MCF 10A (cell line): Measurements from ENCODE around the gene GAR1. TPM values are rescaled to one million over a fixed set of nuclear protein-coding genes. Genes with fewer than 3 reads are reported as not detected.

Experiments used
- BruUV-seq: library from RNA; stranded (reverse); fragments of 400-500 nt; replicated peaks from 2 replicates; lab custom pipeline; 2021; lab: Mats Ljungman, UMichigan
- CTCF ChIA-PET: fragments of 300-600 bp; sonication (Branson Sonifier 250); formaldehyde crosslinking; extraction: SDS; loops from one replicate; lab custom pipeline; 2021; ENCODE audit warnings: antibody characterized with exemption, inconsistent platforms; lab: Yijun Ruan, JAX
- POLR2A ChIA-PET: fragments of 300-600, 350-650 bp; sonication (Branson Sonifier 250); formaldehyde crosslinking; extraction: SDS; loops from one replicate; lab custom pipeline; 2020; ENCODE audit warnings: antibody characterized with exemption, inconsistent platforms; lab: Yijun Ruan, JAX
- DNase-seq: peaks from one replicate; pipeline ENCODE4 v3.0.0-alpha.2; 2018; ENCODE audit not compliant: unreplicated experiment
- H3K27ac Mint-ChIP-seq: one replicate; pipeline ENCODE4 v1.8.0; 2022; ENCODE audit warnings: mild to moderate bottlenecking, low read depth, mixed read lengths; ENCODE audit not compliant: unreplicated experiment
- H3K27me3 Mint-ChIP-seq: one replicate; pipeline ENCODE4 v1.8.0; 2022; ENCODE audit warnings: mixed read lengths; ENCODE audit not compliant: insufficient read depth, unreplicated experiment
- H3K36me3 Mint-ChIP-seq: one replicate; pipeline ENCODE4 v1.8.0; 2022; ENCODE audit warnings: mild to moderate bottlenecking, moderate library complexity, mixed read lengths; ENCODE audit not compliant: insufficient read depth, unreplicated experiment
- H3K4me1 Mint-ChIP-seq: one replicate; pipeline ENCODE4 v1.8.0; 2022; ENCODE audit warnings: mixed read lengths; ENCODE audit not compliant: insufficient read depth, unreplicated experiment
- H3K4me3 Mint-ChIP-seq: one replicate; pipeline ENCODE4 v1.8.0; 2022; ENCODE audit warnings: mild to moderate bottlenecking, moderate library complexity, mixed read lengths; ENCODE audit not compliant: unreplicated experiment
- H3K9me3 Mint-ChIP-seq: one replicate; pipeline ENCODE4 v1.8.0; 2022; ENCODE audit warnings: mixed read lengths; ENCODE audit not compliant: unreplicated experiment
- CTCF ChIP-seq: fragments of 200-600 bp; IDR thresholded peaks from one replicate; pipeline ENCODE4 v1.8.0; 2022; ENCODE audit warnings: antibody characterized with exemption, mild to moderate bottlenecking; ENCODE audit not compliant: unreplicated experiment
- intact Hi-C: fragments of 100-400 bp; cut with micrococcal nuclease; formaldehyde crosslinking; loops from 2 replicates; pipeline ENCODE4 v1.14.1; 2022
- total RNA-seq: library from RNA; stranded (reverse); gene quantifications from 2 replicates; pipeline ENCODE4 v1.2.3, GENCODE V29; 2022

The GAR1 gene
- total RNA-seq, 1 experiment from 2014 or later = 28.7 TPM

DNA sequence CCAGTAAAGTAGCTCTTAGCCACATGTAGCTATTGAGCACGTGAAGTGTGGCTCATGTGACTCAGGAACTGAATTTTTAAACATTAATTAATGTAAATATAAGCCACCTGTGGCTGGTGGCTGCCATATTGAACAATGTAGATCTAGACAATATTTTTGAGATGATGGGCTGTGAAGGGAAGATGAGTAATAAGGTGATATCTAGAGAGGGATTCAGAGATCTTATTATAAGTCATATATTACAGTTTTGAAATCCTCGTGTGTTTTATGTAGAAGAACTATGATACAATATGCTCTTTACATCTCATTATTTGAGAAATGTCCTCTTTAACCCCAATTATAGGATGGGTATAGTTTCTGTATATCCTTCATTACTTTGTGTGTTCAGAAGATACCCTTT is 5.6 kb downstream of the GAR1 start:
- Mint-ChIP-seq H3K4me3 (no peak overlapping the region), H3K36me3 (peaks cover 87% of the 10 kb centered on the region), H3K27ac (no peak overlapping the region), H3K4me1 (peaks cover 32% of the 10 kb centered on the region), H3K9me3 (no peaks in the 10 kb centered on the region), H3K27me3 (no peaks in the 10 kb centered on the region)
- no TSS peak for BruUV-seq
- no peak for TF ChIP-seq CTCF
- ChIA-PET CTCF (interaction anchor here (0.7 to 1.8 kb wide), 3 partner anchors 42 to 394 kb away, joined by 4 to 7 read pairs (median 4); no protein-coding TSS in a partner anchor), POLR2A (no interaction called here)
- intact Hi-C loops = no loop called here
- DNase-seq = no peak

DNA sequence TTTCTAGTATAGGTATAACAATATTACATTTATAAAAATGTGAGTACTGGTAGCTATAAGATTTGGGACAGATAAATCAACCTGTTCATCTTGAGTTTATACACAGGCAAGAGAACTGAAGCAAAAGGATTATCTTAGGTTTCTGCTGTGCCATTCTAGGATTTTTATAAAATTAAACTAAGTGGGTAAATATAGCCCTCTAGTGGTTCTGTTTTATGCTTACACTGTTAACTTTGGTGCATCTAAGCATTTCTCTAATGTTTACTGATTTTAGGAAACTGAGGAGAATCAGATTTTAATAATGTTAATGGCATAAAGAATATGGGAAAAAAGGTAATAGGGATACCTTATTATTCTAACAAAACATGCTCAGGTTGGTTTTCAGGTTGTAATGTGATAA is 11.2 kb downstream of the GAR1 start:
- BruUV-seq = no TSS peak
- Mint-ChIP-seq H3K27ac (no peak overlapping the region), H3K36me3 (peaks cover 57% of the 10 kb centered on the region), H3K4me3 (no peak overlapping the region), H3K27me3 (no peaks in the 10 kb centered on the region), H3K4me1 (no peaks in the 10 kb centered on the region), H3K9me3 (no peaks in the 10 kb centered on the region)
- CTCF ChIA-PET = interaction anchor here (0.7 to 3.5 kb wide), 14 partner anchors 9 to 402 kb away, joined by 3 to 19 read pairs (median 4); partner anchors contain the start of genes CASP6 and GAR1
- peak; percentile 20 for DNase-seq
- intact Hi-C loops = loop anchor here (1.0 kb wide), 3 partner anchors 123 to 399 kb away; partner anchors contain the start of gene CASP6
- POLR2A ChIA-PET = interaction anchor here (0.7 kb wide), 1 partner anchor 151 kb away, joined by 3 read pairs; no protein-coding TSS in a partner anchor
- TF ChIP-seq CTCF = peak; percentile 38

DNA sequence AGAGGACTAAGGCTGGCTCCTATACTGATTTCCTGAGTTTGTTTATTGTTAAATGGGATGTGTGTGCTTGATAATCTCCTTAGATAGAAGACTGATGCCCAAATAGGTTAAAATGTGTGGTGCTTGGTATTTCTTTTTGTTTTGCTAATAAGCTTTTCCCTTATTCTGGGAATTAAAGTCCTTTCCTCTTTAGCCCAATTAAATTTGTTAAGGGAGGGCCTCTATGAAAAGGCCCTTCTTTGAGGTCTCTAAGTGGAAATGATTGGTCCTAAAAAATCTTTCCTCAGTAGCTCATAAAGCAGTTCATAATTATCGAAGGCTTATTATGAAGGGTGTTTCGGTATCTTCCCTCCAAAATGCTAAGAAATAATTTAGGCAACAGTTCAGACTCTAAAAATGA is 12.1 kb downstream of the GAR1 start, which contains the start of gene RRH:
Gene RRH (plus strand): TSS at position 301 of the 400 bp plus-strand sequence. CDS start 56 bp downstream, at position 357.
- no TSS peak for BruUV-seq
- H3K27ac Mint-ChIP-seq = no peak within 1 kb of the TSS
- H3K36me3 Mint-ChIP-seq = peaks cover 47% of the 10 kb centered on the region

GRCh38 chr4:109833756-109834155 is 18.2 kb downstream of the GAR1 start:
- DNase-seq = no peak
- Mint-ChIP-seq H3K36me3 (no peaks in the 10 kb centered on the region), H3K9me3 (no peaks in the 10 kb centered on the region), H3K27ac (no peak overlapping the region), H3K4me3 (no peak overlapping the region), H3K4me1 (no peaks in the 10 kb centered on the region), H3K27me3 (no peaks in the 10 kb centered on the region)
- ChIA-PET POLR2A (no interaction called here), CTCF (no interaction called here)
- BruUV-seq = no TSS peak
- no peak for TF ChIP-seq CTCF
- intact Hi-C loops = no loop called here

More for the DNA sequence above, 12.1 kb downstream of the GAR1 start, which contains the start of gene RRH:
- POLR2A ChIA-PET = no interaction called here
- intact Hi-C loops = no loop called here
- Mint-ChIP-seq H3K27me3 (no peaks in the 10 kb centered on the region), H3K9me3 (no peaks in the 10 kb centered on the region), H3K4me1 (no peaks in the 10 kb centered on the region), H3K4me3 (no peak within 1 kb of the TSS)
- no peak for DNase-seq
- CTCF ChIA-PET = interaction anchor here (0.6 to 3.5 kb wide), 10 partner anchors 8 to 396 kb away, joined by 3 to 10 read pairs (median 4); partner anchors contain the start of gene CASP6
- TF ChIP-seq CTCF = no peak
